Immature natural killer cell (primary cell): Measurements from ENCODE around the gene ID1. TPM values are rescaled to one million over a fixed set of nuclear protein-coding genes. Genes with fewer than 3 reads are reported as not detected.
"Not testable (repeated sequence)": the region's sequence is repeated elsewhere in the genome, so short reads cannot be mapped to it uniquely, and the experiment has no call there.

Experiments used
- DNase-seq, 3 donors: peaks; one replicate each; pipeline ENCODE4 v3.0.0; 2022; ENCODE audit warnings: mixed read lengths in 1 of 3
- H3K27ac Mint-ChIP-seq, 6 donors: one replicate each; pipeline ENCODE4 v1.8.0; 2020; ENCODE audit warnings: mixed read lengths in 6 of 6, mild to moderate bottlenecking in 5 of 6, inconsistent platforms in 4 of 6, moderate library complexity in 3 of 6
- H3K27me3 Mint-ChIP-seq, 3 donors: one replicate each; pipeline ENCODE4 v1.8.0; 2020 to 2021; ENCODE audit warnings: low read depth in 3 of 3, mild to moderate bottlenecking in 3 of 3, mixed read lengths in 3 of 3, moderate library complexity in 3 of 3, inconsistent platforms in 1 of 3
- H3K36me3 Mint-ChIP-seq, 3 donors: one replicate each; pipeline ENCODE4 v1.8.0; 2020; ENCODE audit warnings: mixed read lengths in 3 of 3, inconsistent platforms in 2 of 3, mild to moderate bottlenecking in 2 of 3
- H3K4me1 Mint-ChIP-seq, 2 donors: one replicate each; pipeline ENCODE4 v1.8.0; 2020; ENCODE audit warnings: inconsistent platforms in 2 of 2, mild to moderate bottlenecking in 2 of 2, mixed read lengths in 2 of 2, moderate library complexity in 1 of 2
- H3K4me3 Mint-ChIP-seq, 5 donors: one replicate each; pipeline ENCODE4 v1.8.0; 2020; ENCODE audit warnings: mild to moderate bottlenecking in 5 of 5, mixed read lengths in 5 of 5, inconsistent platforms in 3 of 5, moderate library complexity in 3 of 5
- H3K9me3 Mint-ChIP-seq, 6 donors: one replicate each; pipeline ENCODE4 v1.8.0; 2020; ENCODE audit warnings: mild to moderate bottlenecking in 6 of 6, mixed read lengths in 6 of 6, inconsistent platforms in 4 of 6, moderate library complexity in 3 of 6
- polyA plus RNA-seq, 3 donors: library from polyadenylated mRNA; unstranded; fragments of 300-500 nt; fragmentation: Illumina TruSeq; gene quantifications; one replicate each; pipeline ENCODE4 v1.2.3, GENCODE V29; 2021

The ID1 gene
- polyA plus RNA-seq, 3 donors from 2014 or later, result 1.4 to 4.2 (median 1.9) TPM

DNA sequence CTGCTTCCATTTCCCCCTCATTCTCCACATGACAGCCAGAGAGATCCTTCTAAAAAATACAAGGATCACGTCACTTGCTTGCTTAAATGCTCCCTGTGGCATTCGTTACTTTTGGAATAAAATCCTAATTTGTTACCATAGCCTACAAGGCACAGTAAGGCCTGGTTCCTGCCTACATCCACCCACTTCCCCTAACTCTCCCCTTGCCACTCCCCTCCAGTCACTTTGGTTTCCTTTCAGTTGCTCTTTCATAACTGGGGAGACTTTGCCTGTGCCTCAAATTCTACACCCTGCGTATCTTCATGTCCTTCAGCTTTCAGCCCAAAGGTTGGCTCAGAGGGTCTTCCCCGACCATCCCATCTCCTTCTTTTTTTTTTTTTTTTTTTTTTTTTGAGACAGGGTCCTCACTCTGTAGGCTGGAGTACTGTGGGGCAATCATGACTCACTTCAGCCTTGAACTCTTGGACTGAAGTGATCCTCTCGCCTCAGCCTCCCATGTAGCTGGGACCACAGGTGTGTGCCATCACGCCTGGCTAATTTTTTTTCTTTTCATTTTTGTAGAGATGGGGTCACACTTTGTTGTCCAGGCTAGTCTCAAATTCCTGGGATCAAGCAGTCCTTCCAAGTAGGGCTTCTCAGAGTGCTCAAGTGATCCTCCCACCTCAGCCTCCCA is 12.5 kb downstream of the ID1 start:
- no peak overlapping the region for H3K27ac Mint-ChIP-seq
- H3K36me3 Mint-ChIP-seq, result no peaks in the 10 kb centered on the region
- peaks cover 0 to 1% of the 10 kb centered on the region in 2 donors for H3K4me1 Mint-ChIP-seq
- peaks cover 4 to 10% (median 7%) of the 10 kb centered on the region in 3 donors for H3K27me3 Mint-ChIP-seq
- DNase-seq, result no peak
- no peak overlapping the region for H3K4me3 Mint-ChIP-seq
- no peaks in the 10 kb centered on the region for H3K9me3 Mint-ChIP-seq

- H3K27ac Mint-ChIP-seq, result no peak overlapping the region
- H3K27me3 Mint-ChIP-seq, result peaks cover 2 to 7% (median 4%) of the 10 kb centered on the region in 3 donors
- no peak overlapping the region for H3K4me3 Mint-ChIP-seq
- H3K9me3 Mint-ChIP-seq, result no peaks in the 10 kb centered on the region
- no peaks in the 10 kb centered on the region for H3K36me3 Mint-ChIP-seq
- no peak for DNase-seq
- no peaks in the 10 kb centered on the region for H3K4me1 Mint-ChIP-seq
Observed at GRCh38 chr20:31620246-31620645, 15.2 kb downstream of the ID1 start.

GRCh38 chr20:31623123-31623505 is 18.0 kb downstream of the ID1 start:
- H3K27ac Mint-ChIP-seq, H3K4me1 Mint-ChIP-seq, H3K4me3 Mint-ChIP-seq, DNase-seq, H3K36me3 Mint-ChIP-seq, H3K27me3 Mint-ChIP-seq, H3K9me3 Mint-ChIP-seq: not testable (repeated sequence)

- H3K27ac Mint-ChIP-seq, H3K4me3 Mint-ChIP-seq, H3K4me1 Mint-ChIP-seq, H3K27me3 Mint-ChIP-seq, H3K36me3 Mint-ChIP-seq, H3K9me3 Mint-ChIP-seq, DNase-seq: not testable (repeated sequence)
Observed at GRCh38 chr20:31626534-31626933, 21.4 kb downstream of the ID1 start.

DNA sequence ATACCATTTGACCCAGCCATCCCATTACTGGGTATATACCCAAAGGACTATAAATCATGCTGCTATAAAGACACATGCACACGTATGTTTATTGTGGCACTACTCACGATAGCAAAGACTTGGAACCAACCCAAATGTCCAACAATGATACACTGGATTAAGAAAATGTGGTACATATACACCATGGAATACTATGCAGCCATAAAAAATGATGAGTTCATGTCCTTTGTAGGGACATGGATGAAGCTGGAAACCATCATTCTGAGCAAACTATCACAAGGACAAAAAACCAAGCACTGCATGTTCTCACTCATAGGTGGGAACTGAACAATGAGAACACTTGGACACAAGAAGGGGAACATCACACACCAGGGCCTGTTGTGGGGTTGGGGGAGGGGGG is 23.0 kb downstream of the ID1 start:
- not testable (repeated sequence) for H3K4me3 Mint-ChIP-seq, H3K9me3 Mint-ChIP-seq, H3K27me3 Mint-ChIP-seq, DNase-seq, H3K27ac Mint-ChIP-seq, H3K36me3 Mint-ChIP-seq, H3K4me1 Mint-ChIP-seq

DNA sequence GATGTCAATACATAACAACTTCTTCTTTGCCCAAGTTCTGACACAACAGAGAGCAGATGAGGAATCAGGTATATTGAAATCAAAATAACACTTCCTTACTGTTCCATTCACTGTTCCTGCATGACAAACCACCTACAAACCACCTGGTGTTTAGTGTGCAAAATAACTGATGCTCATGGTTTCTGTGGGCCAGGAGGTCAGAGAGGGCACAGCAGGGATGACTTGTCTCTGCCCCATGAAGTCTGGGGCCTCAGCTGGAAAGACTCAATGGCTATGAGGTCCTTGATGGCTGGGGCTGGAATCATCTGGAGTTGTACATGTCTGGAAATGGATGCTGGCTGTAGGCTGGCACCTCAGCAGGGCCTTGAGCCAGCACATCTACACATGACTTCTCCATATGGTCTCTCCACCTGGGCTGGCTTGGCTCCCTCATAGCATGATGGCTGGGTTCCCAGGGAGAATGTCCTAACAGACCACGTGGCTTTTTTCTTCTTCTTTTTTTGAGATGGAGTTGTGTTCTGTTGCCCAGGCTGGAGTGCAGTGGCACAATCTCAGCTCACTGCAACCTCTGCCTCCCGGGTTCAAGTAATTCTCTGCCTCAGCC is 25.2 kb downstream of the ID1 start:
- Mint-ChIP-seq H3K4me3 (no peak overlapping the region), H3K4me1 (peaks cover 0 to 2% of the 10 kb centered on the region in 2 donors), H3K36me3 (no peaks in the 10 kb centered on the region), H3K9me3 (no peaks in the 10 kb centered on the region), H3K27me3 (peaks cover 0 to 2% (median 2%) of the 10 kb centered on the region in 3 donors), H3K27ac (no peak overlapping the region)
- DNase-seq, result no peak

DNA sequence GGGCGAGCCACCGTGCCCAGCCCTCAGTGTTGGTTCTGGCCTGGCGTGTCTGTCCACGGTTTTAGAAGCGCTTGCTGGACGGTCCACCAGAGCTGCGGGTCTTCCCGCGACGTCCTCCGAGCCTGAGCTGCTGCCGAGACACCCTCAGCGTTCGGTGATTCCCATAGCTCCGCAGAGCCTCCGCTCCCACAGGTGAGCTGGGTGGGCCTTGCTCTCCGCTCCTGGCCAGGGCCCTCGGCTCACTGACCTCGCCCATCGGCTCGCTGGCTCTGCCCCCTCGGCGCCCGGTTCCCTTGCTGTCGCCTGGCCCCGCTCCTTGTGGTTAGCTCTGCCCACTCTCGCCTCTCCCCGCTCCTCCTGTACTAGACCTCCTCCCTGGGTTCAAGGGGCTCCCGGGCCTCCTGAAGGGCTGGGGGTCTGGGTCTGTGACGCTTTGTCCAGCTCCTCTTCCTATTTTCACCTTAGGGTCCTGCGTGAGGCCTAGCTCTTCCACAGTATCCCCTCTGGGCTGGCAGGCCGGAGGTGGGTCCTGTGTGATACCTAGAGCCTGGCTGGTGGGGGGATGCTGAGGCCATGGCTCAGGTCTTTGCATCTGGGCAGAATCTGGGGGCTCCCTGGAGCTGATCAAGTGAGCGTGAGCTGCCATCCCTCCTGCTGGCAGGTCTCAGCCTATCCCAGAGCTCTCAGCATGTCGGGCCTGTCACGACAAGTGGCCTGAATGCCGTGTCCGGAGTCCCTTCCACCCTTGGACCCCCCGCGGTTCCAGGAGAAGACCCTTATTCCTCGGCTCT is 27.7 kb downstream of the ID1 start:
- no peak overlapping the region for H3K4me3 Mint-ChIP-seq
- H3K4me1 Mint-ChIP-seq, result peaks cover 0 to 2% of the 10 kb centered on the region in 2 donors
- H3K9me3 Mint-ChIP-seq, result no peaks in the 10 kb centered on the region
- no peak for DNase-seq
- H3K36me3 Mint-ChIP-seq, result no peaks in the 10 kb centered on the region
- peaks cover 0 to 2% (median 1%) of the 10 kb centered on the region in 3 donors for H3K27me3 Mint-ChIP-seq
- no peak overlapping the region for H3K27ac Mint-ChIP-seq

GRCh38 chr20:31633339-31633914 is 28.3 kb downstream of the ID1 start:
- no peak overlapping the region for H3K4me3 Mint-ChIP-seq
- no peak overlapping the region for H3K27ac Mint-ChIP-seq
- H3K27me3 Mint-ChIP-seq, result peaks cover 0 to 2% (median 1%) of the 10 kb centered on the region in 3 donors
- DNase-seq, result no peak
- H3K9me3 Mint-ChIP-seq, result no peaks in the 10 kb centered on the region
- peaks cover 0 to 2% of the 10 kb centered on the region in 2 donors for H3K4me1 Mint-ChIP-seq
- H3K36me3 Mint-ChIP-seq, result no peaks in the 10 kb centered on the region

- Mint-ChIP-seq H3K4me3 (no peak within 1 kb of the TSS), H3K27ac (peak within 1 kb of the TSS in 1 of 6 donors; percentile 9), H3K36me3 (no peaks in the 10 kb centered on the region)
Observed at GRCh38 chr20:31637660-31638059, 32.6 kb downstream of the ID1 start, which contains the start of gene COX4I2. COX4I2 (plus strand) TSS chr20:31637912; CDS start chr20:31639018, 1,106 bp downstream.

DNA sequence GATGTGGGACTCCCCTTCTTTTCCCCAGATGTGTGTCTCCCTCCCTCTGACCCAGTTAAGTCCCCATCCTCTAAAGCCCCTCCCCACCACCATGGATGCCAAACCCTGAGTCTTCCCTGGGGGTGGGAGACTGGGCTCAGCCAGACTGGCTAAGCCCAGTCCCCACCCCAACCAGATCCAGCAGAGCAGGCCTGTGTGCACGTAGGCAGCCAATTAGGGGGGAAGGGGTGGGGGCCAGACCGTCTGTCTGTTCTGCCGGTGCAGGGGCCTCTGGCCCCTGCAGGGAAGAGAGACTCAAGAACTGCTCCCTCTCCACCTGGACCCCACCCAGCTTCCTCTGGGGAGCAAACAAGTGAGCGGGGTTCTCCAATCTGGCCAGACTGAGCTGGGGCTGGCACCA is 33.2 kb downstream of the ID1 start:
- H3K4me1 Mint-ChIP-seq, result peaks cover 14 to 17% of the 10 kb centered on the region in 2 donors
- H3K27me3 Mint-ChIP-seq, result peaks cover 2 to 13% (median 9%) of the 10 kb centered on the region in 3 donors
- H3K9me3 Mint-ChIP-seq, result no peaks in the 10 kb centered on the region
- no peak for DNase-seq
- no peaks in the 10 kb centered on the region for H3K36me3 Mint-ChIP-seq
- H3K4me3 Mint-ChIP-seq, result no peak overlapping the region
- H3K27ac Mint-ChIP-seq, result no peak overlapping the region

More at GRCh38 chr20:31637660-31638059, 32.6 kb downstream of the ID1 start, which contains the start of gene COX4I2:
- peaks cover 2 to 10% (median 7%) of the 10 kb centered on the region in 3 donors for H3K27me3 Mint-ChIP-seq
- peaks cover 8 to 11% of the 10 kb centered on the region in 2 donors for H3K4me1 Mint-ChIP-seq
- H3K9me3 Mint-ChIP-seq, result no peaks in the 10 kb centered on the region
- DNase-seq, result no peak

DNA sequence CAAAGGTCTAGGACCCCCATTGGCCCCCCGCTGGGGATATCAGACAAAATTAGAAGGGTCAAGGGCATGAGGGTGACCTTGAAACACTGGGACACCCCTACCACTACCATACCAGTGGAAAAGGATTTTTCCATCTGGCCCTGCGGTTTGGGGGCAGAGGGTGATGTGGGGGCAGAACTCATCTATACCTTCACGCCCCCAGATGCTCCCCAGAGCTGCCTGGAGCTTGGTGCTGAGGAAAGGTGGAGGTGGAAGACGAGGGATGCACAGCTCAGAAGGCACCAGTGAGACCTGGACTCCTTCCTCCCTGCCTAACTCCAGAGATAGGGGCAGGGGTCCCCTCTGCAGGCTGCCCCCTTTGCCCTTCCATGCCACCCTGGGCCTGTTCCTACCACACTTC is 33.7 kb downstream of the ID1 start:
- Mint-ChIP-seq H3K27me3 (peaks cover 2 to 13% (median 9%) of the 10 kb centered on the region in 3 donors), H3K27ac (no peak overlapping the region), H3K4me1 (peaks cover 19 to 21% of the 10 kb centered on the region in 2 donors), H3K4me3 (no peak overlapping the region), H3K9me3 (no peaks in the 10 kb centered on the region), H3K36me3 (no peaks in the 10 kb centered on the region)
- no peak for DNase-seq

DNA sequence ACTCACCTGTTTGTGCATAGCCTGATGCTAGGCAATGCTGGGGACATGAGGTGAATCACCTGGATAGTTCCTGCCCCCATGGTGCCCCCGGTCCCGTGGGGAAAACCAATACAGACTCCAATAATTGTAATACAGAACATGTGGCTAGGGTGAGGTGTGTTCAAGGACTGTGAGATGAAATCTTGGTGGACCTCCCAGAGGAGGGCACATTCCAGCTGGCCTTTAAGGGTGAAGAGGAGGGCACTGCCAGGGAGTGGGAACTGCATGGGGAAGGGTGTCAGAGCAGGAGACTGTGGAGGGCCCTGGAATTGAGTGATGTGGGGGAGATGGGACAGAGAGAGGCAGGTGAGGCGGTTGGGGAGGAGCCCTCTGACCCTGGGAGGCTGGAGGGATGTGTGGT is 35.2 kb downstream of the ID1 start:
- Mint-ChIP-seq H3K27ac (peak overlapping the region in 1 of 6 donors; percentile 37), H3K4me3 (no peak overlapping the region), H3K36me3 (peaks cover 0 to 4% (median 0%) of the 10 kb centered on the region in 3 donors), H3K27me3 (peaks cover 4 to 18% (median 9%) of the 10 kb centered on the region in 3 donors), H3K4me1 (peaks cover 19% of the 10 kb centered on the region in 2 donors), H3K9me3 (no peaks in the 10 kb centered on the region)
- no peak for DNase-seq

- Mint-ChIP-seq H3K27me3 (peaks cover 4 to 20% (median 8%) of the 10 kb centered on the region in 3 donors), H3K27ac (no peak overlapping the region), H3K36me3 (peaks cover 0 to 4% (median 0%) of the 10 kb centered on the region in 3 donors), H3K4me1 (peaks cover 19% of the 10 kb centered on the region in 2 donors), H3K4me3 (no peak overlapping the region), H3K9me3 (no peaks in the 10 kb centered on the region)
- DNase-seq, result no peak
Observed at GRCh38 chr20:31641391-31641790, 36.3 kb downstream of the ID1 start.
